ENCODE results near the gene LYSMD4.
A peak's percentile ranks its signal among the peaks of the same experiment; 100 is the strongest.
"Not testable (repeated sequence)": the region's sequence is repeated elsewhere in the genome, so short reads cannot be mapped to it uniquely, and the experiment has no call there.

Gene LYSMD4

DNA sequence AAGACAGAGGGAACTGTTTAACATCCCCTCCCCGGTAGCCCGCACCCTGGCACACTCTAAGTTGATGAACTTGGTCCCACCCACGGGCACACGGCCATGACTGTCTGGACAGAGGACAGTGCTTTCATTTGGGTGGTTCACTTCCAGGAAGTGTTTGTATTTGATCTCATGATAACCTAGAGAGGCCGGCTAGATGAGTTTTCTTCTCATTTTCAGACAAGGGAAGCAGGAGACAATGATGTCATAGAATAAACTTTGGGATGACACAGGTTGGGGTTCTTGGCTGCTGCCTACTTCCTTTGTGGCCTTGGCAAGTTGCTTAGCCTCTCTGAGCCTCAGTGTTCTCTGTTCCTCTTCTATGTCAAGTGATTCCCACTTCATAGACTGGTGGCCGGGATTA is 16.1 kb upstream of the LYSMD4 start:
- H3K4me3 ChIP-seq (ENCODE audit: insufficient read depth, low read depth, low read length) = no peak overlapping the region
- WGBS, 2 experiments = 92 to 96% methylated on average over 6 of the region's 6 CpGs
- H3K27me3 ChIP-seq (ENCODE audit: control insufficient read depth, insufficient read depth, low read length, poor library complexity, severe bottlenecking) = no peaks in the 10 kb centered on the region
- H3K36me3 ChIP-seq (ENCODE audit: control insufficient read depth, insufficient read depth, low read length) = no peaks in the 10 kb centered on the region
- H3K9me3 ChIP-seq (ENCODE audit: control insufficient read depth, low read length) = no peaks in the 10 kb centered on the region
- H3K27ac ChIP-seq (ENCODE audit: insufficient read depth, low read depth, low read length, poor library complexity, severe bottlenecking) = no peak overlapping the region
- H3K4me1 ChIP-seq (ENCODE audit: control insufficient read depth, insufficient read depth, low read length) = peaks cover 8% of the 10 kb centered on the region

- 95% methylated on average over 9 of the region's 9 CpGs for WGBS, 2 experiments
Observed at GRCh38 chr15:99745370-99746086, 12.3 kb upstream of the LYSMD4 start.

DNA sequence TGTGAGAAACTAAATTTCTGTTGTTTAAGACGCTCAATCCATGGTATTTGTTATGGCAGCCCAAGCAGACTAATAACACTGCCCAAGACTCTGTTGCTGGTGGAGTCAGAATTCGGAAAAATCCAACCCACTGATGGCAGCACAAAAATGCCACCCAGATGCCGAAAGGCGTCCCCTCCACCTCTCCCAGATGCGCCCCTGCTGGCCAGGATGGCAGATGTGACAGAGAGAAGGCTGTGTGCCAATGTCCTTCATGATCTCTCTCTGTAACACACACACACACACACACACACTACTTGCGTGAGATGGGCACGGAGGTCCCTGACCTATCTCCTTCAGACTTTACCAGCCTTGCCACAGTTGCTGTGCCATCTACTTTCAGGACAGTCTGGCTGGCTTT is 10.9 kb upstream of the LYSMD4 start:
- H3K27me3 ChIP-seq (ENCODE audit: control insufficient read depth, insufficient read depth, low read length, poor library complexity, severe bottlenecking) = no peaks in the 10 kb centered on the region
- H3K4me1 ChIP-seq (ENCODE audit: control insufficient read depth, insufficient read depth, low read length) = no peaks in the 10 kb centered on the region
- no peaks in the 10 kb centered on the region for H3K36me3 ChIP-seq (ENCODE audit: control insufficient read depth, insufficient read depth, low read length)
- no peak overlapping the region for H3K4me3 ChIP-seq (ENCODE audit: insufficient read depth, low read depth, low read length)
- H3K27ac ChIP-seq (ENCODE audit: insufficient read depth, low read depth, low read length, poor library complexity, severe bottlenecking) = no peak overlapping the region
- no peaks in the 10 kb centered on the region for H3K9me3 ChIP-seq (ENCODE audit: control insufficient read depth, low read length)
- 89 to 92% methylated on average over 7 of the region's 7 CpGs for WGBS, 2 experiments

More at GRCh38 chr15:99745370-99746086, 12.3 kb upstream of the LYSMD4 start:
- no peak overlapping the region for H3K27ac ChIP-seq (ENCODE audit: insufficient read depth, low read depth, low read length, poor library complexity, severe bottlenecking)
- no peaks in the 10 kb centered on the region for H3K4me1 ChIP-seq (ENCODE audit: control insufficient read depth, insufficient read depth, low read length)
- H3K9me3 ChIP-seq (ENCODE audit: control insufficient read depth, low read length) = no peaks in the 10 kb centered on the region
- H3K4me3 ChIP-seq (ENCODE audit: insufficient read depth, low read depth, low read length) = no peak overlapping the region
- H3K27me3 ChIP-seq (ENCODE audit: control insufficient read depth, insufficient read depth, low read length, poor library complexity, severe bottlenecking) = no peaks in the 10 kb centered on the region
- no peaks in the 10 kb centered on the region for H3K36me3 ChIP-seq (ENCODE audit: control insufficient read depth, insufficient read depth, low read length)

DNA sequence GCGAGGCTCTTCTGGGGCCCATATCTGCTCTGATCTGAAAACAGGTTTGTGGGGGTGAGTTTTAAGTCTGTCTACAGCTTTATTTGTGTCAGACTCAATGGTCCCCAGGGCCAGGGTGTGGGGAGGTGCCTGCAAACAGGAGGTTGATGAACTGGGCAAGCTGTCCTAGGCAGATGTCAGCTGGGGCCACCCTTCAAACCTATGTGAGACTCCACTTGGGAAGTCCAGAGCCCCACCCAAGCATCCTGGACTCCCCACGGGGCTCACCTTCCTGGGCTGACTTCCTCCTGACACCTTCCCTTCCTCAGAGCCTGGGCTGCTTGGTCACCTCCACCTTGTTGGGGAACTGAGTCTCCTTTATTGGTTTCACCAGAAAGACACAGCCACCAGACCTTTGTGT is 8.6 kb upstream of the LYSMD4 start:
- Histone ChIP-seq H3K27ac (ENCODE audit: insufficient read depth, low read depth, low read length, poor library complexity, severe bottlenecking) (no peak overlapping the region), H3K9me3 (ENCODE audit: control insufficient read depth, low read length) (no peaks in the 10 kb centered on the region), H3K4me1 (ENCODE audit: control insufficient read depth, insufficient read depth, low read length) (no peaks in the 10 kb centered on the region), H3K36me3 (ENCODE audit: control insufficient read depth, insufficient read depth, low read length) (no peaks in the 10 kb centered on the region), H3K4me3 (ENCODE audit: insufficient read depth, low read depth, low read length) (no peak overlapping the region), H3K27me3 (ENCODE audit: control insufficient read depth, insufficient read depth, low read length, poor library complexity, severe bottlenecking) (no peaks in the 10 kb centered on the region)
- 93 to 96% methylated on average over 2 of the region's 2 CpGs for WGBS, 2 experiments

- 82 to 89% methylated on average over 7 of the region's 7 CpGs for WGBS, 2 experiments
- no peaks in the 10 kb centered on the region for H3K4me1 ChIP-seq (ENCODE audit: control insufficient read depth, insufficient read depth, low read length)
- no peaks in the 10 kb centered on the region for H3K9me3 ChIP-seq (ENCODE audit: control insufficient read depth, low read length)
- no peaks in the 10 kb centered on the region for H3K27me3 ChIP-seq (ENCODE audit: control insufficient read depth, insufficient read depth, low read length, poor library complexity, severe bottlenecking)
- no peak overlapping the region for H3K4me3 ChIP-seq (ENCODE audit: insufficient read depth, low read depth, low read length)
- no peak overlapping the region for H3K27ac ChIP-seq (ENCODE audit: insufficient read depth, low read depth, low read length, poor library complexity, severe bottlenecking)
- no peaks in the 10 kb centered on the region for H3K36me3 ChIP-seq (ENCODE audit: control insufficient read depth, insufficient read depth, low read length)
Observed at GRCh38 chr15:99738021-99738847, 5.0 kb upstream of the LYSMD4 start.

GRCh38 chr15:99736702-99737101 is 3.5 kb upstream of the LYSMD4 start:
- H3K27me3 ChIP-seq (ENCODE audit: control insufficient read depth, insufficient read depth, low read length, poor library complexity, severe bottlenecking) = peaks cover 11% of the 10 kb centered on the region
- 94% methylated on average over 2 of the region's 2 CpGs for WGBS, 2 experiments
- no peak overlapping the region for H3K4me3 ChIP-seq (ENCODE audit: insufficient read depth, low read depth, low read length)
- H3K9me3 ChIP-seq (ENCODE audit: control insufficient read depth, low read length) = no peaks in the 10 kb centered on the region
- H3K27ac ChIP-seq (ENCODE audit: insufficient read depth, low read depth, low read length, poor library complexity, severe bottlenecking) = no peak overlapping the region
- peaks cover 3% of the 10 kb centered on the region for H3K4me1 ChIP-seq (ENCODE audit: control insufficient read depth, insufficient read depth, low read length)
- no peaks in the 10 kb centered on the region for H3K36me3 ChIP-seq (ENCODE audit: control insufficient read depth, insufficient read depth, low read length)

DNA sequence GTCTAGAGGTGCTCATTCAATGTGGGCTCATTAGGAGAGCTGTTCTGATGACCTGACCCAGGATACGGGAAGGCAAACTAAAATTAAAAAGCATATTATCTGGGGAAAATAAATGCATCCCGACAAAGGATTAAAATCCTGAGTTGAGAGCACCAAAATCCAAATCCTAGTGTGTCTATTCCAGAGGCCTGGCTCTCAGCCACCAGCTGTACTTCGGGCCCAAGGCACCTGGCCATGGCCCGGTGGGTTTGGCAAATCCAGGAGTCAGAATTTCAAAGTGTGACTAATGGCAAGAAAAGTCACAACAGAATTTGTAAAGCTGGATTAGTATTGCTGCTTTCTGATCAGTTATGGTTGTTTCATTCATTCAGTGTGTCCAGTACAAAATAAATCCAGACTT is 2.6 kb upstream of the LYSMD4 start:
- 91 to 96% methylated on average over 4 of the region's 4 CpGs for WGBS, 2 experiments
- Histone ChIP-seq H3K4me3 (ENCODE audit: insufficient read depth, low read depth, low read length) (no peak overlapping the region), H3K27ac (ENCODE audit: insufficient read depth, low read depth, low read length, poor library complexity, severe bottlenecking) (no peak overlapping the region), H3K9me3 (ENCODE audit: control insufficient read depth, low read length) (no peaks in the 10 kb centered on the region), H3K4me1 (ENCODE audit: control insufficient read depth, insufficient read depth, low read length) (peaks cover 8% of the 10 kb centered on the region), H3K27me3 (ENCODE audit: control insufficient read depth, insufficient read depth, low read length, poor library complexity, severe bottlenecking) (peaks cover 19% of the 10 kb centered on the region), H3K36me3 (ENCODE audit: control insufficient read depth, insufficient read depth, low read length) (no peaks in the 10 kb centered on the region)

- WGBS, 2 experiments = 92 to 100% methylated on average over 1 of the region's 1 CpG
- peaks cover 19% of the 10 kb centered on the region for H3K27me3 ChIP-seq (ENCODE audit: control insufficient read depth, insufficient read depth, low read length, poor library complexity, severe bottlenecking)
- peaks cover 8% of the 10 kb centered on the region for H3K4me1 ChIP-seq (ENCODE audit: control insufficient read depth, insufficient read depth, low read length)
- no peaks in the 10 kb centered on the region for H3K9me3 ChIP-seq (ENCODE audit: control insufficient read depth, low read length)
- no peaks in the 10 kb centered on the region for H3K36me3 ChIP-seq (ENCODE audit: control insufficient read depth, insufficient read depth, low read length)
- H3K4me3 ChIP-seq (ENCODE audit: insufficient read depth, low read depth, low read length) = no peak overlapping the region
- no peak overlapping the region for H3K27ac ChIP-seq (ENCODE audit: insufficient read depth, low read depth, low read length, poor library complexity, severe bottlenecking)
Observed at GRCh38 chr15:99734575-99734974, 1.3 kb upstream of the LYSMD4 start.

GRCh38 chr15:99734040-99734291 is 729 bp upstream of the LYSMD4 start:
- 94 to 97% methylated on average over 12 to 13 of the region's 13 CpGs for WGBS, 2 experiments
- Histone ChIP-seq H3K27ac (ENCODE audit: insufficient read depth, low read depth, low read length, poor library complexity, severe bottlenecking) (peak overlapping the region; percentile 3), H3K4me3 (ENCODE audit: insufficient read depth, low read depth, low read length) (peak overlapping the region; percentile 83)

DNA sequence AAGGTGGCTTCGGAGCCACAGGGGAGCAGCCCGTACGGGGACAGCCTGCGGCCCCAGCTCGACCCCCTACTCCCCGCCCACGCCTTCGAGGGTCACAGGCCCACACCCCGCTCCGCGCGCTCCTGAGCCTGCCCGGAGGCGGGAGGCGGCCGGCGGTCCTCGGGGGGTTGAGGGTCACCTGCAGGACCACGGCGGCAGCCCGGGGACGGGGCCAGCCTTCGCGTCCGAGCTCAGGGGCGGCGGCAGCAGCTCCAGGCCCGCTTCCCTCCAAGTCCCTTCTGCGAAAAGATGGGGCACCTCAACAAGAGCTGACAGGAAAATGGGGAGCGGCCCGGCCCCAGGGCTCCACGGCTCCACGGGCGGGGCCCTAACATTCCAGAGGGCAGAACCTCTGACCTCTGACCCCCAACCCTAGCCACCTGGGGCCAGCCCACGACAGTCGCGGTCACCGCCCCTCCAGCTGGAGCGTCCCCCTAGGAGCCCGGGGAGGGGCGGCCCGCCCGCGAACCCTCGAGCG is 428 bp downstream of the LYSMD4 start:
- no peaks in the 10 kb centered on the region for H3K9me3 ChIP-seq (ENCODE audit: control insufficient read depth, low read length)
- no peak overlapping the region for H3K27ac ChIP-seq (ENCODE audit: insufficient read depth, low read depth, low read length, poor library complexity, severe bottlenecking)
- peaks cover 8% of the 10 kb centered on the region for H3K4me1 ChIP-seq (ENCODE audit: control insufficient read depth, insufficient read depth, low read length)
- WGBS, 2 experiments = 0 to 1% methylated on average over 46 of the region's 46 CpGs
- H3K27me3 ChIP-seq (ENCODE audit: control insufficient read depth, insufficient read depth, low read length, poor library complexity, severe bottlenecking) = peaks cover 19% of the 10 kb centered on the region
- peak overlapping the region; percentile 83 for H3K4me3 ChIP-seq (ENCODE audit: insufficient read depth, low read depth, low read length)
- peaks cover 11% of the 10 kb centered on the region for H3K36me3 ChIP-seq (ENCODE audit: control insufficient read depth, insufficient read depth, low read length)

More at GRCh38 chr15:99734040-99734291, 729 bp upstream of the LYSMD4 start:
- H3K27me3 ChIP-seq (ENCODE audit: control insufficient read depth, insufficient read depth, low read length, poor library complexity, severe bottlenecking) = peaks cover 19% of the 10 kb centered on the region
- not testable (repeated sequence) for H3K9me3 ChIP-seq (ENCODE audit: control insufficient read depth, low read length); H3K36me3 ChIP-seq (ENCODE audit: control insufficient read depth, insufficient read depth, low read length); H3K4me1 ChIP-seq (ENCODE audit: control insufficient read depth, insufficient read depth, low read length)
